NAMALWA (cell line): ENCODE results near the gene GOLGA6A.
"Not testable (repeated sequence)": the region's sequence is repeated elsewhere in the genome, so short reads cannot be mapped to it uniquely, and the experiment has no call there.

Source experiments
- DNase-seq: peaks from one replicate; pipeline ENCODE4 v3.0.0-alpha.2; 2015; ENCODE audit warnings: low spot score

Gene GOLGA6A

DNA sequence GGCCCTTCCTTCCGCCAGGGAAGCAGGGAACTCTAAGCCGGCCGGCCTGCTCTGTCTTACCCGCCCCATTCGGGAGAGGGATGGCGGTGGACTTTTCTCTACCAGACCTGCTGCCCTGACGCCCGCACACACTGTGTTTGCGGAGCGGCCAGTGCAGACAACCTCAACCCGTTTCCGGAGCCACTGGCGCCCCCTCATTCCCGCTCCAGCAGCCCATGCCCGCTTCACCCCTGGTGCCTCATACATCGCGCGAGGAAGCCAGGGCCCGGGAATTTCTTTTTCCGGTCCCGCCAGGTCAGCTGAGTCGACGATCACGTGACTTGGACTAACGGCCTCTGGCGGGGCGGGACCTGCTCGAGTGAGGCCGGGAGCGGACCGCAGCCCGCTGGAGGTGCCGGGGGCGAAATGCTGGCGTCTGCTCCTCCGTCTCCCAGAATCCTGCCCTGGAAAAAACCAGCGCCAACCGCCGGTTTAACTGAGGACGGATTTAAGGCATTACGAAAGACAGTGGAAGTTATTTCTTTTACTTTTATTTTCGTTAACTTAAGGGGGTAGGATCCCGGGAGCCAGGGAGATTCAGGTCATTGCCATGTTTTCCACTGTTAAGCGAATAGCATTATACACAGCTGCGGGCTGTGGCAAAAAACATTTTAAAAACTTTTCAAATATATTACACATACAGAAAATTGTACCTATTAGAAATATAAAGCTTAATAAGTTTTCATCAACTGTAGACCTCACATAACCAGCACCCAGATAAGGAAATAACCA, 17.8 kb upstream of the GOLGA6A start:
- peak; percentile 47 for DNase-seq

DNA sequence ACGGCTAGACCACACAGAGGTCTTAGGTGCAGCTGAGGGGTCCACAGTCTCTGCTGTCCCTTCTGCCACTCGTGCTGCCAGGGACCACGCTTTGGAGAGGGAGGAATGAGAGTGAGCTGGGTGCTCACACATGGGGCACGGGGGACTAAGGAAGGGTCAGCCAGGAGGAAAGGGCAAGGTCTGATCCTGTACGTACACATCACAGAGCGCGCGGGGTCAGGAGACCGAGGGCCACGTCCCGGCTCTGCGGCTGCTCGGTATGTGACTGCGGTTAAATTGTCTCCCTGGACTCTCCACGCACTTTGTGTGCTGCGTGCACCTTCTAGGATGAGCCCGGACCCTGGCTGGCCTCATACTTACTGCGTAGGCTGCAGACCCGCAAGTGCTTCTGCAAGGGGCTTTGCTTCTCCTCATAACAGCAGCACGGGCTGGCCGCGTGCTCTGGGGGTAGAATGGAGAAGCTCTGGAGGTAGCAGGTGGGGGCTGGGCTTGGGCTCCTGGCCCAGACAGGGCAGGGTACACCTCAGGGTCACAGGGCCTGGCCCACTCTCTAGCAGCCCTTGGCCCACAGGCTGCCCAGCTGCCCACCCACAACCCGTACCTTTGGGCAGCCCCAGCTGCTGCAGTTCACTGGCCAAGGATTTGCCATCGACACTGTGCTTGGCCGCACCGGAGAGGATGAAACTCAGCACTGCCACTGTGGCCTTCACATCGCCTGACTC, 14.6 kb upstream of the GOLGA6A start:
- DNase-seq, result not testable (repeated sequence)

DNA sequence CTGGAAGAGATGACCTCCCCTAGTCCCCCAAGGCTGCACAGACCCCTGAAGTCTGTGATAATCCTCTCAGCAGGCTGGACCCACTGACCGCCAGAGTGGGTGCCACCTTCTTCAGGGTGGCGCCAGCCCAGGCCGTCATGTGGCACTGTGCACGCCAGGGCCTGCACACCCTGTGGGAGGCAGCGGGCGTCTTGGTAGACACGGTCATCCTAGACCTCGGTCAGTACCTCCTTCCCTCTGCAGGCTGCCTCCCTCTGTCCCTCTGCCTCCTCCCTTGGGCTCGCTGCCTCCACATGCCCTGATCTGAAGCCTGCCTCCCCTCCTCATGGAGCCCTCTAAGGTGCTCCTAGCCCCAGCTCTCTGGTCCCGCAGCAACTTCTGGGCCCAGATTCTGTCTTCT, 13.3 kb upstream of the GOLGA6A start:
- not testable (repeated sequence) for DNase-seq

DNA sequence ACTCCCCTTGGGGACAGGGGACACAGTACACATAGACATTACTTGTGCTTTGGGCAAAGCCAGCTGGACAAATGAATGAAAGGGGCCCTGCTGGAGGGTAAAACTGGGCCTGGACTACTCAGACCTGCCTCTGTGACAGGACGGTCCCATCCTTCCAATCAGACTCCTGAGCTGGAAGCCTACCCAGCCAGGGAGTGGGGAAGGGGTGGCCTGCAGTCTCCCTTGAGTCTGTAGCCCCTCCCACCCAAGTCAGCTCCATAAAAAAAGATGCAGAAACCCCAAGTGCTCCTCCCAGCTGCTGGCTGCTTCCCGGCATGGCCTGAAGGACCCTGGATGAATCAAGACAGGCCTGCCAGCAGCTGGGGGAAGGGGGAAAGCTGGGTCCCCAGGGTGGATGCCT, 12.2 kb upstream of the GOLGA6A start:
- DNase-seq, result not testable (repeated sequence)

DNA sequence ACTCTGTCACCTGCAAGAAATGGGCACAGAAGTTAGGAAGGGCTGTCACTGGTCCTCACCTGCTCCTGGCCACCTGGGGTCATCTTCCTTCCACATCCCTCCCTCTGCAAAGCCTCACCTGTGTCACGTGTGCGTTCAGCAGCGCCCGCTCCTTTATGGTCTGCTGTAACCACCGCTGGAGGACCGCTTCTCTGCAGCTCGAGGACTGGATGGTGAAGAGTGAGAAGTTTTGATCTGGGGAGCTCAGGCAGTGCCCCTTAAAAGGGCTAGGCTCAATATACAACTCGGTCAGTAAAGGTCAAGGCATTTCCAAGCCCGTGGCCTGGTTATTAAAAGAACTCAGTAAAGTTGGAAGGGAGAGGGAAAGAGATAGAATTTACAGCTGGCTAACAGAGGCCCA, 6.6 kb downstream of the GOLGA6A start:
- not testable (repeated sequence) for DNase-seq

DNA sequence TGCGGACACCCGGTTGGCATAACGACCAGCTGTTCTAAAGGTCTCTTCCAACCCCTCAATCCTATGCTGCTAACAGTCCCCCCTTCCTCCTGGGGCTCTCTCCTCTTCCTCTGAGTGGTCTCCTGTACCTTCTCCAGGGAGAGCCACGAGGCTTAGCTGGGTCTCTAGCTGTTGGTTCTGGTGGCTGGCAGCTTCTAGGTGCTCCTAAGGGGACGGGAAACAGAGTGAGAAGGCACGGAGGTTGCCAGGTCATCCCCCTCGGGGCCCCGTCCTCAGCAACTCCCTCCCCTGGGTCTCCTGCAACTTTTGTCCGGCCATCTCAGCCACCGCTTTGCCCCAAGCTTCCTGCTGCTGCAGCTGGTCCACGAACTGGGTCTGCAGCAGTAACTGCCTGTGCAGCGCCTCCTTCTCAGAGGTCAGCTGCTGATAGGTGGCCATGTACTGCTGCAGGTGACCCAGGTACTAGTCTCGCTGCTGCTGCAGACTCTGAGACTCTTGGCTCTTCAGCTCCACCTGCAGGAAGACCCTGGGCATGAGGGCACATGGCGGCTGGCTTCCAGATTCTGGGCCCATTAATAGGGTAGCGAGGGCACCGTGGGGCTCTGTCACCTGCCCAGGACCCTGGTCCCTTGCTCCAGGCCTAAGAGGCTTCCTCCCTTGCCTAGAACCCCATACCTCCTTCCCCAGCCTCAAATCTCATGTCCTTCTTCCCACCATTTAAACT, 9.6 kb downstream of the GOLGA6A start:
- not testable (repeated sequence) for DNase-seq

DNA sequence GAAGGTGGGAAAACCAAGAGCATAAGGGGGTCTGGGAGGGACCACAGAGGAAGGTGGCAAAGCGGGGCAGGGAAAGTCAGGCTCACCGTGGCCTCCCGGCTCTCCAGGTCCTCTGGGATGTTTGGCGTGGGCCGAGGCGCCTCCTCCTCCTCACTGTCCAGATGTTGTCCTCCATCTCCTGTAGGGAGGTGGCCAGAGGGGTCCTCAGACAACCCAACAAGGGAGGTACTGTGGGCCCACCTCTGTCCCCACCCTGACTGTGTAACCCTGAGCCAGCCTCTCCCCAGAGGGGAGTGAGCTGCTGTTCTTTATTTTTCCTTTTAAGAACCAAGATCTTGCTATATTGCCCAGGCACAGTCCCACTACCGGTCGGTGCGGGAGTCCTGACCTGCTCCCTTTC, 10.2 kb downstream of the GOLGA6A start:
- DNase-seq, result not testable (repeated sequence)

DNA sequence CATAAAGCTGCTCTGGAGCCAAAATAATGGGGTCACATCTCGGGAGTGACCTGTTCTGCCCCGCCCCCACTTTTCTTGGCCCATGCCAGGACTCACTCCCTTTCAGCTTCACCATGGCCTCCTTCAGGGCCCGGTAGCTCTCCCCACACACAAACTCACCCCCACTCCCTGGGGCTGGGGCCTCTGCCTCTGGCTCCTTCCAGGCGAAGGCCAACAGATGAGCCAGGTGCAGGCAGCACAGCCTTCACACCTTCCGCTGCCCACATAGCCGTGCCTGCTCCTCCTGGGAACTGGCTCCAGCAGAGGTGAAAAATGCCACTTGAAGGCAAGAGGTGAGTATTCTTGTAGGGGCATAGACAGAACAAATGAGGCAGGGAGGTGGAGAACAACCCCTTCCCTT, 10.7 kb downstream of the GOLGA6A start:
- not testable (repeated sequence) for DNase-seq

DNA sequence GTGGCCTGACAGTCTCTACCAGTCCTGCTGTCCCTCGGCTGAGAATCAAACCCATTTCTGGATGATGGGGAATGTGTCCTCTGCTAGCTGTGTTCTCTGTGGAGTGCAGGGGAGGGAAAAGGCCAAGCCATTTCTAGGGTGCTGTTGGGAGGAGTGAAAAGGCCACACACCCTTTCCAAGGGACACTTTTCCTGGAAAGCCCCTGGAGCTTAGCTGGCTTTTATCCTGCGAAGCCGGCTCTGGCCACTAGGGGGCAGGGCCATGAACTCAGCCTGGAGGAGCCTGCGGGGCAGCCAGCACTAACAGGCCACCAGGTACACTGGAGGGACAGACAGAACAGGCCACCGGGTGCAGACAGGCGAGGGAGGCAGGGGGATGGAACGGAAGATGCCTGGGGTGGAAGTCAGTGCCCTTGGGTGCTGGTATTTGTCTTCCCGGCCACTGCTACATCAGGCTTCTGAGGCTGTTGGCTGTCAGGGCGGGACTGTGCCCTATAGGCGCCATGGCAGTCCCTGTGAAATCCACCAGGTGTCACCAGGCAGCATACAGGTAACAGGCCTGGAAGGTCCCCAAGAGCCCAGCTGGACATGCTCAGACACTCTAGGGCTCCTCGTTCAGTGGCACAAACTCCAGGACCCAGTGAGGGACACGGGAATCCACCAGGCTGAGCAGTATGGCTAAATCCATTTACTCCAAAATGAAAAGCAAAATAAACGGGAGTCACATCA, 16.5 kb downstream of the GOLGA6A start:
- not testable (repeated sequence) for DNase-seq

DNA sequence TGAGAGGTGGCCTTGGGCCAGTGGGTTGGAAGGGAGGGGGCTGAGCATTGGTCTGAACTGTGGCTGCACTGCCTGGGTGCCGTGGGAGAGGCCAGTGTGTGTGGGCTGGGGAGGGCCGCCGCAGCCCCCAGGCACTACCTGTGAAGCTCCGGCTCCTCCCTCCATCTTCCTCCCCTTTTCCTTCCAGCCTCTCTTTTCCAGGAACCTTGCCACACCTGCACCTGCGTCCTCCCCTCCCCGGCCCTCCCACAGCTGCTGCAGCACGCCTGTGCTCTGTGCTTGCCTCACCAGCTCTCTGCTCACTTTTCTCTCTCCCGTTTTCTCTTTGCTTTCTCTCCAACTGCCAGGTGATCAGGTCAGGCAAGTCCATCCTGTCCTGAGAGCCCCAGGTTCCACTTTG, 17.5 kb downstream of the GOLGA6A start:
- not testable (repeated sequence) for DNase-seq

DNA sequence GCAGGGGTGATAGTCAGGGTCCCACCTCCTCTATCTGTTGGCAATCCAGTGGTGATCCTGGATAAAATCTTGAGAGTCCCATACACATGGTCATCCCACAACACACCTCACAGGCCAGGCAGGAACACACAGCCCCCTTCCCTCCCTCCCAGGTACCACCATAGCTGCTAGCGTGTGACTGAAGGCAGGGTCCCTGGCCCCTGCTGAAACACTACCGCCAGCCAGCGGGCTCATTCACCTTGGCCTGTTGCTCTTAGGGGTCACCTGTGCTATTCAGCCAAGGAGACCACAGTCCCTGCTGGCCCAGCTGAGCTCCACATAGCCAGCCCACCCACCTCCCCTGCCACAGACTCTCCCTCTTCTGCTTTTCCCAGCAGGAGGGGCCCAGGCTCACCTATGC, 18.2 kb downstream of the GOLGA6A start:
- DNase-seq, result not testable (repeated sequence)

DNA sequence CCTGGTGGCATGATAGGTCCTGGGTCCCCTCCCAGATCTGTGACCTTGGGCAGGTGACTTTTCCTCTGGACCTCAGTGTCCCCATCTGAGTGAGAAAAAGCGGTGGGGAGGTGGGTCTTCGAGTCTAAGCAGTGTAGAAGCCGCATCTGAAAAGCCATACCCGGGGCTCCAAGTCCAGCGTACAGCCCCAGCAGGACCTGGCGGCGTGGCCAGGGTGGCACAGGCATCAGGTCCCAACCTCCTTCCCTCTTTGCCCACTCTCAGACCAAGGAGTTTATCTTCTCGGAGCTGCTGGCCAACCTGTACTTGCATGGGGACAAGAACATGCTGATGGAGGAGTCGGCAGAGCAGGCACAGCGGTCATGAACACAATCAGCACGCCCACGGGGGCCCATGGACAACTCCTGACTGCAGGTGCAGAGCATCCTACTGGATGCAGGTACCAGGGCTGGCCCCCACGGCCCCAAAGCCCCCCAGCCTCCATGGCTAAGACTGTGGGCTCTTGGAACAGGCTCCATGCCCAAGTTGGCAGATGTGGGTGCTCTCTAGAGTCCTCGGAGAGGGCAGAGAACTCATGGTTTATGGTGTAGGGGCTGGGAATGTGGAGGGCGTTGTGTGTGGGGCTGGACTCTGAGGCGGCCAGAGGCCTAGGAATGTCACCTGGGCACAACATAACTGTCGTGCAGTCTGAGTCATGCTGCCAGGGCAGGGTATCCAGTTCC, 18.8 kb downstream of the GOLGA6A start:
- DNase-seq, result not testable (repeated sequence)

DNA sequence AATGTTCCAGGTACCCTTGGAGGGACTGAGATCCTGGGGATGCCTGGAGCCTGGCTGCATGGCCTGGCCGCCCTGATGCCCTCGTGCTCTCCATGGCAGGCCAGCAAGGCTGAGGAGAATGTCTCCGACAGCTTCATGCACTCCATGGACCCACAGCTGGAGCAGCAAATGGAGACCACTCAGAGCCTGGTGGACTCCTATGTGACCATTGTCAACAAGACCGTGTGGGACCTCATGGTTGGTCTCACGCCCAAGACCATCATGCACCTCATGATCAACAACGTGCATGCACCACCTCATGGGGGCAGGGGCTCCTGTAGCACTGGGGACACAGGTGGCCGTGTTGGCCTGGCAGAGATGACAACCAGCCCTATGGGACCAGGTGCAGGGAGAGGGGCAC, 19.7 kb downstream of the GOLGA6A start:
- no peak for DNase-seq

DNA sequence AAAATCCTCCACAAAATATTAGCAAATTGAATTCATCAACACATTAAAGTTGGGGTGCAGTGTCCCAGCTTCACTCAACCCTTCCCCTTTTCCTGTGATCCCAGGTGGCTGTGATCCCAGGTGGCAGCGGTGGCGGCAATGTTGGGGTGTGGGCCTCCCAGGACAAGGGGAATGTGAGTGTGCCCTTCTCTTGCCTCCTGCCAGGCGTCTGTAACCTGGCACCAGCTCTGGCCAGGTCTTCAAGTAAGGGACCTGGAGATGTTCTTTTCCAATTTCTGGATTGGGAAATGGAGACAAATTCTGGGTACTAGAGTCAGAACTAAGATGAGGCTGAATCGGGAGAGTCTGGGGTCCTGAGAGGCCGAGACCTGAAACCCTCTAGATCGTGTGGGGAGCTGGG, 20.1 kb downstream of the GOLGA6A start:
- DNase-seq, result no peak

DNA sequence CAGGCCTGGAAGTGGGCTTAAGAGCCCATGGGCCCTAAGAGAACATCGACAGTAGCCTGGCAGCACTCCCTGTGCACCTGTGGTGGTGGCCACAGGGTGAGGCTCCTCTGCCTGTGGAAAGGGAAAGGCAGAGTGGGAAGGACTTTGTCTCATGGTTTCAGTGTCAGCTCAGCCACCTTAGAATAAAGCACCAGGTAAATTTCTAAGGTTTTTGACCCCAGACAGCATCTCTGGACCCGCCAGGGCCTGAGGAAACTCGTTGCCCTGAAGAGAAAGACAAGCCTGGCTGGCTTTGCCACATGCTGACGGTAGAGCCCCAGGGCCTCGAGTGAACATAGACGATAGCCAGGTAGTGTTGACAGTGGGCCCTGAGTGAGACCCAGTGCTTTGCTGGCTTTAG, 22.1 kb downstream of the GOLGA6A start:
- no peak for DNase-seq

DNA sequence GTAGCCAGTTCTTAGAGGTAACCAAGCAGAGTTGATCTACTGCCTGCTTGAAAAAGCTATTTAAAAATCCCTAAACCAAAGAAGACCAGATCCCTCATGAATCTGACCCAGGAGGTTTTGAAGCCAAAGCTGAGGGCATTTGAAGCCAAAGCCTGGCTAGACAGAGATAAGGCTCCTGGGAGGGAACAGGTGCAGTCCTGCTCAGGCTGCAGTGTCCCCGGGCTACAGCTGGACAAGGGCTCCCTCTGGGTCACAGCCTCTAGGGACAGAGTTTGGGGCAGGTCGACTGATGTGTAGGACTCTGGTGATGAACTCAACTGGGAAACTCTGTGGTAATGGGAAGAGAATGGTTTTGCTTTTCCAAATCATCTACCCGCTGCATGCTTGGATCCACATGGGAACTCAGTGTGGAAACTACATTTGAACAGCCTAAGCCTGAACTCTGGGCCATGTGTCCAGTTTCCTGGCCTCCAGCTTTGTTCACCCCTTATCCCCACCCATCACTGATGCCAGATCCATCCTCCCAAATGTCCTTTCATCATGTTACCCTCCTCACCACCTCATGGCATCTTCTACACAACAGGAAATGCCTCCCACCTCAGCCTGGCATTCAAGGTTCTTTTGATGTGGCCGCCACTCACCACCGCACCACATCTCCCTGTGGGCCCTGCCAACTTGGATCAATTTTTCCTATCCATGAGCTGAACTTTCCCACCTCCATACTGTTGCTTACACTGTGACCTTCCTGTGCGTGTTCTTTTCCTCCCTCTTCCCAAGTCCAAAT, 23.1 kb downstream of the GOLGA6A start:
- DNase-seq, result not testable (repeated sequence)

DNA sequence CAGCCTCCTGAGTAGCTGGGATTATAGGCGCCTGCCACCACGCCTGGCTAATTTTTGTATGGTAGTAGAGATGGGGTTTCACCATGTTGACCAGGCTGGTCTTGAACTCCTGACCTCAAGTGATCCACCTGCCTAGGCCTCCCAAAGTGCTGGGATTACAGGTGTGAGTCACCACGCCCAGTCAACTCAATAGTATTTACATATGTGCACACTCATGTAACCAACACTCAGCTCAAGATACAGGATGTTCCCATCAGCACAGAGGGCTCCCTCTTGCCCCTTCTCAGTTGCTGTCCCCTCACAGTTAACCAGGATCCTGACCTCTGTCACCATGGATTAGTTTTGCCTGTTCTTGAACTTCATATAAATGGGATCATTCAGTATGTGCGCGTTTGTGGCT, 26.0 kb downstream of the GOLGA6A start:
- not testable (repeated sequence) for DNase-seq

DNA sequence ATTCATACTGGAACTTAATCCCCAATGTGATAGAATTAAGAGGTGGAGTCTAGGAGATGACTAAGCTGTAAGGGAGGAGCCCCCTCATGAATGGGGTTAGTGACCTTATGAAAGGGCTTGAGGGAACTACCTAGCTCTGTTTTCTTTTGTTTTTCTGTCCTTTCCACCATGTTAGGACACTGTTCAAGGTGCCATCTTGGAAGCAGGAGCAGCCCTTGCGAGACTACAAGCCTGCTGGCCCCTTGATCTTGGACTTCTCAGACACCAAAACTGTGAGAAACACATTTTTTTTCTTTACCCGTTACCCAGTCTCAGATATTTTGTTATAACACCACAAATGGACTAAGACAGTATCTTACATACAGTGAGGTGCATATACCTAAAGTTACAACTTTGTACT, 26.5 kb downstream of the GOLGA6A start:
- DNase-seq, result no peak

DNA sequence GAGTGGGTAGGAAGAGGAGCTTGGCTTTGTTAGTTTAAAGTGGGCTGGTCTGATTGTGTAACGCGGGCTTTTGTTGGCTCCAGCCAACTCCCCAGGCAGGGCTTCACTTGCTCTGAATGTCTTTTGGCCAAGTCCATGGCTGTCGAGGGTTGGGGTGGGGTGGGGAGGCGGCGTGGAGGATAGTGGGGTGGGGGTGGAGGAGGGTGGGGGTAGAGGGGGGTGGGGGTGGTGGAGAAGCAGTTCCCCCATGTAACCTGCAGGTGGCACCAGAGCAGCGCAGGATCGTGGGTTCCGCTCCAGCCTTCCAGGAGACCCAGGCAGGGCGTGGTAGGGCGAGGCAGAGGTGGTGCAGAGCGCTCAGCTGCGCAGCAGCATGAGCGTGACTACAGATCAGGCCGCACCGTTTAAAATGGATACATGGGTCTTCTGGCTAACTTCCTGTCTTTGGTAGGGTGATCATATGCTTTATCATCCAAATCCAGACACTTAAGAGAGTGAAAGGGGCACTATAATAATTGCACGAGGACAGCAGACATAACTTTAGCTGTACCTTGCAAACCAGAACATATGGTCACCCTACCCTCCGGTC, 28.3 kb downstream of the GOLGA6A start:
- DNase-seq, result peak; percentile 79

DNA sequence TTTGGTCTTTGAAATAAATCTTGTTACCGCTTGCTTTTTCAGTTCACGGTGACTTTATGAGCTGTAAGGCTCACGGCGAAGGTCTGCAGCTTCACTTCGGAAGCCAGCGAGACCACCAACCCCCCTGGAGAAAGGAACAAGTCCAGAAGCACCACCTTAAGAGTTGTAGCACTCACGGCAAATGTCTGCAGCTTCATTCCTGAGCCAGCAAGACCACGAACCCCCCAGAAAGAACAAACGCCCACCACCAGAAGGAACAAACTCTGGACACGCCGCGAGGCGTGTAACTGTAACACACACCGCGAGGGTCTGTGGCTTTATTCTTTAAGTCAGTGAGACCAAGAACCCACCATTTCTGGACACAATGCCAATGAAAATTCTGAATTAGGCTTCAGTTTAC, 28.8 kb downstream of the GOLGA6A start:
- DNase-seq, result no peak
